Measurements from ENCODE around the gene FKRP.

FKRP gene

GRCh38 chr19:46719629-46720502, 26.0 kb upstream of the FKRP start:
- DNase-seq = no peak

- DNase-seq = no peak
Measured at GRCh38 chr19:46720503-46721239, 25.2 kb upstream of the FKRP start.

DNA sequence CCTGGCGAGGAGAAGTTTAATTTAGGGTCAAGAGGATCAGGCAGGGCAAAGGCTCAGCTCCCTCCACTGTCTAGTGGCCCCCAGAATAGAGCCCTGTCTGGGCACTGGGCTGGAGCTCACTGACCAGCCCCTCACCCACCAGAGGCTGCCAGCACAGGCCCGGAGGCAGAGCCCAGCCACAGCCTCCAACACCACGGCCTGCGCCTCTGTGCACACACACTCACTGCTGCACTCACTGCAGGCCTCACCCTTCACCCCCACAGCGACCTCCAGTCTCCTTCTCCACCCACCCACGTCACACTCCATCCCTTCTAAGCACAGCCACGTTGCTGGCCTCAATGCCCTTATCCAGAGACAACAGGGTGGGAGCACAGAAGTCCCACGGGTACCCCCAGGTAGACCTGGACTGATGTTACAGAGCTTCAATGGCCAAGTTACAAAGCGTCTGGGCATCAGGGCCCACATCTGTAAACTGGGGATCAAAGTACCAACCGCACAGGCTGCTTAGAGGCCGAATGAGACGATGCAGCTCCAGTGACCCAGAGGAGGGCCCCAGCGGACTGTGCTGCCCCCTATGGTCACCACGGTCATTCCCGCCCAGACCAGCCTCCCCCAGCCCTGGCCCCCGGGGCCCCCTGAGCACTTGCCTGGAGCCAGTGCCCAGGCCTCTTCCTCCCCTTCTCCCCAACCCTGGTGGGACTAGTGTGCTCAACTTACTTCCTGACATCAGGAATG, 24.4 kb upstream of the FKRP start:
- DNase-seq = no peak

DNA sequence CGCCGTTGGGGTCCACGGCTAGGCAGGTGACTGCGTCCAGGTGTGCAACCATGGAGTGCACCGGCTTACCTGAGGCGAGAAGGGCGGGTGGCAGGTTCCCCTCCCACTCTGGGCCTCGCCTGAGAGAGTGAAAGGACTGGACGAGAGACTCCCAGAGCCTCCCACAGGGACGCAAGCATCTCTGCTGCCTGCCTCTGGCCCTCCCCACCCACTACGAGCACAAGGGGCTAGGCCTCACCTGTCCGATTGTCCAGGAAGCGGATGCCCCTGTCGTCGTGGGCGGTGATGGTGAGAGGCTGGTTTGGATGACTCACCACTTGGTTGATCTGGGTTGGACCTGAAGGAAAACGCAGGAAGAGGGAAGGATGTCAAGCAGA, 23.9 kb upstream of the FKRP start:
- DNase-seq = no peak

DNA sequence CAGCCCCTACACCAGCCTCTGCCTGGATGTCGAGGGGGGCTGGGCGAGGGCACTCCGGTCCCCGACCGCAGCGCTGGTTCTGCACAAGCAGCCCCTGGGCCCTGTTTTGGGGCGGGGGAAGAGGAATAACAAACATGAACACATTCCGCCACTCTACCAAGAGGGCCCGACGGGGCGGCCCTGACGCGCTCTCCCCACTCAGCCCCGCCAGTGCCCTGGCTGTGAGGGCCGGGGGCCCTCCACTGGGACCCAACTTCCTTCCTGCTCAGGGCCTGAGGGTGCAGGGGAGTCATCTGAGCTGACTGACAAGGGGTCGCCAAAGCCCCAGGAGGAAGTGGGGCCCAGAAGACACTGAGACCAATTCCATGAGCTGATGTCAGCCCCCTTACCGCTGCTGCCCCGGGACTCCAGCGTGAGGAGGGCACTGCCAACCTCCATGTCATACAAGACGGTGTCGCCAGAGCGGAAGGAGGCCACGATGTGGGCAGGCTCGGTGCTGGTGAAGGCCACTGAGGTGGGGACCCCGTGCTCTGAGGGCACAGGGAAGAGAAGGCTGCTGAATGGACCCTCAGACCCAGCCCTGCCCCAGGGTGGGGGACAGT, 23.3 kb upstream of the FKRP start:
- DNase-seq = no peak

DNA sequence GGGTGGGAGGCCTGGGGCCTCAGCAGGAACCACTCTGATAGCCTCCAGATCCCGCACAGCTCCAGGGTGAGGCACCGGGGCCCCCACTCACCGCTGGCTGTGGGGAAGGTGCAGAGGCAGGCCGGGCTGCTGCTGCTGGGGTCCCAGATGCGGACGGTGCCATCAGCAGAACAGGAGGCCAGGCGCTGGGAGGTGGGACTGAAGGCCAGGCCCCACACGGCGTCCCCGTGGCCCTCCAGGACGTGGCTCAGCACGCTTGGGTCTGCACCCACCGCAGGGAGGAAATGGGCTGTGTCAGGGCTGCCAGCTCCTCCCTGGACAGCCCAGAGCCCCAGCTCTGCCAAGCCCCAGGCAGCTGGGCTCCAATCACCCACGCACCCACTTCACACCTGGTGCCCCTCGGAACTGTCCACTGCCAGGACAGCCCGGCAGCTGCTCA, 22.8 kb upstream of the FKRP start:
- no peak for DNase-seq

DNA sequence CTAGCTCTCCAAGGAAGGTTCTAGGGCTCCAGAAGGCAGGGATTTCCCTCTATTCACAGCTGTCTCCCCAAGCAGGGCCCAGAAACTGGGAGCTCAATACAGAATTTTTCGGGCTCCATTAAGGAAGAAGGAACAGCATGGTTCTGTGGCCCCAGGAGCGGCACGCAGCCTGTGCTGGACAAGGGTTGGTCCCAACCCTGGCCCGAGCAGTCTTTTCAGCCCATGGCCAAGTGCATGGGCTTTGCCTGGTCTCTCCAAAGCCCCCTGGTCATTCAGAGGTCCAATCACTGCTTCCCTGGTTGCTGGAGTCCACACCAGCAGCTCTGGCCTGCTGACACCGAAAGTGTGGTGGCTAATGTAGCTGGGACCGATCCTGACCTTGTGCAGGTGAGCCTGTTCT, 22.4 kb upstream of the FKRP start:
- DNase-seq = no peak

DNA sequence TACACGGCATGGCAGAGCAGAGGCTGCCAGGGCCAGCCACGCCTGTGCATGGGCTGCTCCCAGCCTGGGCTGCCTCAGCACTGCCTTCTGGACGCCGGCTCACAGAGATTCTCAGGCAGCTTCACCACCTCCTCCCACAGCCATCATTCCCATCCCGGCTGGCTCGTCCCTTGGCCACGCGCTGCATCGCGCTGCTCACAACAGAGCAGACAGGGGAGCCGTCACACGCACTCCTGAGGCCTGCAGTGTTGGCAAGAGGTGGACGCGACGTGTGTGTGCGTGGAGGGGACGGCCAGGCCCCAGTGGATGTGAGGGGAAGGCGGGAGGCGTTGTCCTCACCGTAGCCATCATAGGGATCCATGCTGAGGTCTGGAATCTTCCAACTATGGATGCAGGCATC, 21.4 kb upstream of the FKRP start:
- no peak for DNase-seq

GRCh38 chr19:46725036-46725820, 20.6 kb upstream of the FKRP start:
- no peak for DNase-seq

GRCh38 chr19:46725859-46726393, 19.9 kb upstream of the FKRP start:
- no peak for DNase-seq

- no peak for DNase-seq
Measured at GRCh38 chr19:46726551-46726950, 19.3 kb upstream of the FKRP start.

- DNase-seq = no peak
Measured at GRCh38 chr19:46726971-46727501, 18.8 kb upstream of the FKRP start.

DNA sequence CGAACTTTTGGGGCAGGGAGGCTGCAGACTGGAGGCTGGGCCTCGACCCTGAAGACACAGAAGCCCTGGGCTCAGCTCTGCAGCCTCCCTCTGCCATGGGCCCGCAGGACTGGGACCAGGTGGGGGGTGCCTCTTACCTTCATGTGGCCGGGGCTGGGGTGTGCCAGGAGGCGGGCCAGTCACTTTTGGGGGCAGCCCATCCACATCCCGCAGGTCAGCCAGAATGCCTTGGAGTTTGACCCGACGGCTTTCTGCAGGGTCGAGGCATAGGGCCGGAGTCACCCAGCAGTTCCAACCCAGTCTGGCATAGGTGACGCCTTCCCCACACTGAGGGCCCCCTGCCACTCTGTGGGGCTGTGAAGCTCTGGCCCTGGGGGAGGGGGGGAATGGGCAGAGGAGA, 18.1 kb upstream of the FKRP start:
- no peak for DNase-seq

DNA sequence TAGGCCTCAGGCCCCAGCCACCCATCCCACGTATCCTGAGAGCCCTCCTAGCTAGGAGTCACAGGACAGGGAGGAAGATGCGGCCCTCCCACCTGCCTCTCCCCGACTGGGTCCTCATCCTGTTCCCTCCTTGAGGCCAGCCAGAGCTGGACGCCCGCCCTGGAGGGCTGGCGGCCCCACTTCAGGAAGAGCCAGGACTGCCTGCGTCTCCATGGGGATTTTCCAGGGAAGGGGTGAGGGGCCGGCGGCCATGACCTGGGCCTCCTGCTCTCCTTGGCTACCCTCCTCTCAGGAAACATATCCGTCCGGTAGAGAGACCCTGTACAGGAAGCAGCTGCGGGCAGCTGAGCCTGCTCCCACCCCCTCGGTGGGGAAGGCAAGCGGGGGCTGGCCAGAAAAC, 17.6 kb upstream of the FKRP start:
- no peak for DNase-seq

DNA sequence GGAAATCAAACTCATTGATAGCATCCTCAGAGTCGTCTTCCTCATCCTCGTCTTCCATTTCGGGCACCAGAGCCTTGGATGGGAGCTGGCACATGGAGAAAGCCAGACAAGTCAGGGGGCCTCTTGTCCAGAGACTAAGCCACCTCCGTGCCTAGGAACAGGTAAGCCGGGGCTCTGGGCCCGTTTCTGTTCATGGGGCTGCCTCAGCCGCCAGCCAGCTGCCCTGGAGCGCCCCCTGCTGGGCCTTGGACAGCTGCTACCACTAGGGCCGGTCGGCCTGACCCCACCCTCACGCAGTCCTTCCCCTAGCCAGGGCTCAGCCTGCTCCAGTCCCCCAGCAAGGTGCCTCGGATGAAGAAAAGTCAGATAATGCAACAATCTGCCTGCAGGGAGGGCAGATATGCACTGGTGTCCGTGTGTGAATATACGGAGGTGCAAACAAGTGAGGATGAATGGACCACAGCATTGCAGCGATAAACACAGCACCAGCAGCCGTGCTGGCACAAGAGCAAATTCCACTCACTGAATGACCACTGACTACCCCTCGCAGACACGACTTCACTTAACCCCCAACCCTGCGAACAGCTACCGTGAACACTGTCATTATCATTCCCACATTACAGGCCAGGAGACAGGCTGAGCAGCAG, 17.0 kb upstream of the FKRP start:
- DNase-seq = peak; percentile 73

DNA sequence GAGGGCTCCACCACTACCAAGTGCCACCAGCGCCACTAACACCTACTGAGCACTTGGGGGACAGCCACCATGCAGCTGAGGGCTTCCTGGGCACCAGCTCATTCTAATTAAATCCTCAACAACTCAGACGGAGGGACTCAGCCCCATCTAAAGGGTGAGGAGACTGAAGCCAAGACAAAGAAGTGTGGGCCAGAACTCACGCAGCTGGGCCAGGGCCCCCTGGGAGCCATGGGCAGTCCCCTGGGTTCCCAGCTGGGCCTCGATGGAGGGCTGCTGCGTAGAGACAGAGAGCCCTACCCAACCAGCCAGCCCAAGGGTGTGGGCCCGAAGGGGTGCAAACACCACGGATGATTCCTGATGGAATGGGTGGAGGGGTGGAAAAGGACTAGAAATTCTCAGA, 16.2 kb upstream of the FKRP start:
- no peak for DNase-seq

DNA sequence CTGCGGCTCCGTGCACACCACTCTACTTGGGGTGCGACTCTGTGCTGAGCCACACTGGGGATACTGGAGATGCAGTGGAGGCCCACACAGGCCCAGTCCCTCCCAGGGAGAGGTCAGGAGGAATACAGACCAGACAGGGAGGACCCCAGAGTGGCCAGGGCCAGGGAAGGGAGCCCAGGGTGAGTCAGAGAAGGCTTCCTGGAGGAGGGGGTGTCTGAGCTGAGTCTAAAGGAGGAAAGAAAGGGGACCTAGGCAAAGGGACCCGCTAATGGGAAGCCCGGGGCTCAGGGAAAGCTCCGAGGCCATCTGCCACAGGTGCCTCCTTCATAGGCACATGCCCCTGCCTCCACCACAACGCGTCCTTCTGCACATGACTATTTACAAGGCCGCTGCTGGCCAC, 15.7 kb upstream of the FKRP start:
- DNase-seq = no peak

GRCh38 chr19:46730595-46730994, 15.3 kb upstream of the FKRP start:
- no peak for DNase-seq

DNA sequence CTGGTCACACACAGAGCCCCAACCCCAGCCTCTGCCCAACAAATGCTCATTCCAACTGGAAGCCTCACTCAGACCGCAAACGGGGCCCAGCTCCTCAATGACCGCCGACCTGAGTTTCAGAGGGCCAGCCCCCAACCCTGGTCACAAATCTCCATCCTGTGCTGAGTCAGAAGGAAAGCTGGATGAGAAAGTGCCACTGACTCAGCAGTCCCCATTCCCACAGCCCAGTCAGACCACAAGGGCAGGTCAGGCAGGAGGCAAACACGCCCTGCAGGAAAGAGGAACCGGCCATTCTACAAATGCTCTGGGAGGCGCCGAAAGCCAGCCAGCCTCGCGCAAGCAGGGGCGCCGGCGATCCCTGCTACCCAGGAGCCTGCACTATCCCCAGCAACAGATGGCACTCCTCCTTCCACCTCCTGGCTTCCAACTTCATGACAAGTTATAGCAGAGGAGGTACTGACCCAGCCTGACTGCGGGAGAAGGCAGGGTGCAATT, 14.8 kb upstream of the FKRP start:
- no peak for DNase-seq

- DNase-seq = no peak
Measured at GRCh38 chr19:46731584-46731983, 14.3 kb upstream of the FKRP start.

Measured in eye (tissue), 1 donor.